NCI-H446 (cell line): ENCODE results near the gene RAB19.
"Not testable (repeated sequence)": the region's sequence is repeated elsewhere in the genome, so short reads cannot be mapped to it uniquely, and the experiment has no call there.

Experiments
- DNase-seq, 2 experiments: peaks; one replicate each; lab custom pipeline; 2025; lab: John Stamatoyannopoulos, UW

RAB19 gene

DNA sequence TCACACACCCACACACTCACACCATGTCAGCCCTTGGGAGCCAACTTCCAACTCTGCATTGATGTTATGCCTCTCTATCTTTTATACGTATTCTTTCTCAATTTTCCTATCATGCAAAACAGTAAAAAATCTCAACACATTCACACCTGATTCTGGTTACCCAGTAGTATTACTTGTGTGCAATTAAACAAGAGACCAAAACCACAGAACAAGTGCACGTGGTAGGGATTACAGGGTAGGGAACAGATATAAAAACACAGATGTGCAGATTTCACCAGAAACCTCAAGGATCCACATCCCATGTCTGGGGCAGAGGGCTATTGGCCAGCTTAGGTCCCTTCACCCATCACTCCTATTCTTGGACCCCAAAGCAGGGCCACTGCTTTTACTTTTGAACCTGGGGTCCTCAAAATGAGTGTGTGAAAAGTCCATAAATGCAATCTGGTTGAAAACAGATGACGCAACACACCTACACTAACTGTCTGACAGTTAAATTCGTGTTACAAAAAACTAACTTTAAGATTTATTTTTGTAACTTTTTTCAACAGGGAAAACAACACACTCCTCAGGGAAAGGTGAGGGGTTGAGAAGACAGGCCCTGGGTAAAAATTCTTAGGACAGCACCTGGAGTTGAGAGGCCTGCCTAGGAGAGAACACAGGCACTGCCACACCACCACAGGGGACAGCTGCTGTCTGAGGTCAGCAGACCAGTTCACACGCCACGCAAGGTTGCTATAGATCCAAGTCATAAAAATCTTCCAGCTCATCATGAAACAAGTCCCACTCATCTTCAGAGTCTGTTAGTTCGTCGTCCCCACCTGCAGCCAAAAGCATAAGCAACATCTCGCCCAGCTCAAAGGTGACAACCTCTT lies 50.2 kb downstream of the RAB19 start:
- not testable (repeated sequence) for DNase-seq

DNA sequence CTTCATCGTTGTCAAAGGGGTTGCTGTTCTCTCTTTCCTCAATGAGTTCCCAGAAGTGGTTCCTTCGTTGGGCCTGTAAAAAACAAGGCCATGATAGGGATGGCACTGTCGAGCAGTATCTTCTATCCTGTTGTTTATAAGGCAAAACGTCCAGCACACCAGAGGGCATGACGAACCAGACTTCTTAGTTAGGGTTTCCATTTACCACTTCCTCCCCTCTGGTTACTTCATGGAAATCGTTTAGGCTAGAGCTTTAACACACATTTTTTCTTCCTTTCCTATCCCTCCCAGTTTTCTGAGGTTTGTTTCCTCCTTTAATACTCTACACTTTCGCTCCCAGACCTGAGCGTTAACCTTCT lies 50.8 kb downstream of the RAB19 start:
- no peak for DNase-seq

DNA sequence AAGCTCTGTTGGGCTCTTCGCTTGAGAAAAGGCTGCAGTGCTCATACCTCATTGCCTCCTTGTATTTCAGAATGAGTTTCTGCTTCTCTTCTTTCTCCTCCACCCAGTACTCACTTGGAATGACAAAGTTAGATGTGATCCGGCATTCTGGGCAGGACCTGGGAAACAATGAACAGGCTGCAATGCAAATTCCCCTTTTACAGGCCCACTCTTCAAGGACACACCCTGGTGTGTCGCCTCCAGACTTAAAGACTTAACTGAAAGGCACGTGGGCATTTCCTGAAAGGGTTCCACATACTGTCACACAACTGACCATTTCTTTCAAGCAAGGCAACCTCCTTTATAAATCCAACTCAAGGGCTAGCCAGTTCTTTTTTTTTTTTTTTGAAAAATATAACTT lies 51.9 kb downstream of the RAB19 start:
- DNase-seq, result no peak

DNA sequence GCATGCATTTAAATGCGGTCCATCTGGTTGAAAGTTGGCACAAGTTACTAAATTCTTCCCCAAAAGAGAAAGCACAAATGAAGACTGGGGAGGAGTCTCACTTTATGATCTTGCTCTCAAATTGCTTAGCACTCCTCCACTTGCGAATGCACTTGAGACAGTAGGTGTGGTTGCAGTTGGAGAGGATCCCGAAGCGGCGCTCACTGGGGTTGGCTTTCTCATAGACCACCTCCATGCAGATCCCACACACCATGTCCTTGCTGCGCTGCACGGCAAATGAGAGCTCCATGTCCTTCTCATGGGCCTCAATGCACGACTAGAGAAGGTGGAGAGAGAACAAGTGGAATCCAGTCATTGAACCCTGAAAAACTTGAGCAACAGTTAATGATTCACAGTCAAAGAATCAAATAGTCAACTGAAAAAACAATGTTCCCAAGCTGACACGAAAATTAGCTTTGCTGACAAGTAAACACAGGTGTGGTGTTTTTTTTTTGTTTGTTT lies 52.7 kb downstream of the RAB19 start:
- DNase-seq, result no peak

DNA sequence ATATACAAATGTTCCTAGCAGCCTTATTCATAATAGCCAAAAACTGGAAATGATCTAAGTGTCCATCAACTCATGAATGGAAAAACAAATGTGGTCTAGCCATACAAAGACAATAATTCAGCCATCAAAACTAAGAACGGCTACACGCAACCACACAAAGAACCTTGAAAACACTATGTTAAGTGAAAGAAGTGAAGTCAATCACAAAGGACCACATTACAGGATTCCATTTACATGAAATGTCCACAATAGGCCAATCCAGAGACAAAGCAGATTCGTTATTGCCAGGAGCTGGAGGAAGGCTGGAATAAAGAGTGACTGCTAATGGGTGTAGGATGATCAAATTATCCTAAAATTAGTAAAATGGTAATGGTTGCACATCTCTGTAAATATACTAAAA lies 54.3 kb downstream of the RAB19 start:
- DNase-seq, result no peak

DNA sequence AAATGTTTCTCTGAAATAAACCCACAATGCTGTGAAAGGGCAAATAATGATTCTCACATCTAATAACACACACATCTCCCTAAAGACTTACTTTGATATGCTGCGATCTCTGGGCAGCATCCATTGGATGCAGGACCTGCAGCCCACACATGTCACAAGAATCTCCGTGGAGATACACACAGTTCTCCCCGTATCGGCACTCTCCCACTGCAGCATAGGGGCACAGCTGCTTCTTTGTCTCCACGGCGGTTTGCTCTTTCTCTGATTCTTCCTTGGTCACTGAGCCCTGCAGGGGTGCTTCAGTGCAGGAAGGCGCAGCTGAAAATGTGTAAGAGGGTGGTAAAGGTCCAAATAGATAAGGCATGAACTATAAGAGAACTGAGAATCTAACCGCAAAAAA lies 55.1 kb downstream of the RAB19 start:
- no peak for DNase-seq

DNA sequence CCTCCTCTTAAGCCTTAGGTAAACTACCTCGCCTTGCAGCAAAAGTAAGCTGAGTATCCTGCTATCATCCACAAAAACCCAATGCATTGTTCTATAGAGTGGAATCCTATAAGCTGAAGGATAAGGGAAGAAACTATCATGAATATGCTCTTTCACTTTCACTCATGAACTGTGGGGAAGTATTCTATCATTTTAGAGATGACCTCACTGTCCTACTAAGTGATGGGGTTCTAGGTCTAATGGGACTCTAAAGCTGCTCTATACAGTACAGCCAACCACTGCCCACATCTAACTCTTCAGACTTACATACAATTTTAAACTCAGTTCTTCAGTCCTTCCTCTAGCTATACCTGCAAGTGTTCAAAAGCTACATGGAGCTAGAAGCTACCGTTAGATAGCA lies 59.3 kb downstream of the RAB19 start:
- no peak for DNase-seq

DNA sequence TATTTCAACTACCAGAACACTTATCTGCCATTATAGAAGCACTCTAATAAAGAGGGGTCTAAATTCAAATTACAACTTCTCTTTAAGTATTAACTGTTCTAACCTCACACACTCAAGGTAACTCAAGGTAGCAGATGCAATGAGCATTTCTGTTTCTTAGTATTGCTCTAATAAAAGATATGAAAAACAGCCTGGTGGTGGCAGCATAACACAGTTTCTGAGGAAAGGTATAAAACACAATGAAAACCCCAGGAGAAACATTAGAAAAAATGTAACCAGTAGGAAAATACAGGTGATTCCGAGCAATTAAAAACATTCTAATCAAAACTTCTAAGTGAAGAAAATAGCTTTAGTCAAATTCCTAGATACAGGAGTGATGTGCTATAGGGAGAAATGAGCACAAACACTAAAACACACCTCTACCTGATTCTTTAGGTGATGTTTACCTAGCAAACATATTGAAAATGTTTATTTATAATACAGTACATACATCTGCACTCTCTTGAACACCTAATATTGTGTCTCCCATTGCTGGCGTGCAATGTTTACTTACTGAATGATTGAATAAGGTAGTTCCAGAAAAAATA lies 72.0 kb downstream of the RAB19 start:
- DNase-seq, result peak; percentile 43 to 53

DNA sequence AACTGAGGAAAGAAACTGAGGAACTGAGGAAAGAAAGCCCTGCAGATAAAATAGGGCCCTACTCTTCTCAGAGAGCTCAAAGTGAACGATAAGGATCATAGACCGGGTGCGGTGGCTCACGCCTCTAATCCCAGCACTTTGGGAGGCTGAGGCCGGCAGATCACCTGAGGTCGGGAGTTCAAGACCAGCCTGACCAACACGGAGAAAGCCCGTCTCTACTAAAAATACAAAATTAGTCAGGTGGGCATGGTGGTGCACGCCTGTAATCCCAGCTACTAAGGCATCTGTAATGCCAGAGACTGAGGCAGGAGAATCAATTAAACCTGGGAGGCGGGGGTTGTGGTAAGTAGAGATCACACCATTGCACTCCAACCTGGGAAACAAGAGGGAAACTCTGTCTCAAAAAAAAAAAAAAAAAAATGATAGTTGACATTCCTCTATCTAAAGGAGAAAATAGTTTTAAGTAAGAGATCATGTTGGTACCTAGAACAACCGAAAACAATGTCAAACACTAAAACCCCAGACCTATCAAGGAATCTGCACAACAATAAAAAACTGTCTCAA lies 72.9 kb downstream of the RAB19 start:
- no peak for DNase-seq
